A549 (cell line): ENCODE results near the gene TTC28.

Experiments
- CHD2 ChIP-seq: fragments of 150-350 bp; IDR thresholded peaks from 2 replicates; pipeline ENCODE4 v1.6.1; 2014; ENCODE audit warnings: low read length; ENCODE audit not compliant: partially characterized antibody
- CHD4 ChIP-seq: fragments of 200-600 bp; sonication (generic); IDR thresholded peaks from 2 replicates; pipeline ENCODE4 v1.6.1; 2016; ENCODE audit warnings: antibody characterized with exemption, mild to moderate bottlenecking, borderline replicate concordance
- SMC3 ChIP-seq: fragments of >200 bp; sonication (Bioruptor Twin); formaldehyde crosslinking; IDR thresholded peaks from 3 replicates; pipeline ENCODE4 v1.6.1; 2018; ENCODE audit warnings: inconsistent platforms
- USF2 ChIP-seq: fragments of 450-650 bp; IDR thresholded peaks from 2 replicates; pipeline ENCODE4 v1.6.1; 2014; ENCODE audit warnings: antibody characterized with exemption

- no peak for TF ChIP-seq USF2
- TF ChIP-seq CHD4, result no peak
- no peak for TF ChIP-seq SMC3
- TF ChIP-seq CHD2, result no peak
Observed at GRCh38 chr22:28395920-28396753, 283.5 kb downstream of the TTC28 start.
